Measurements from ENCODE around the gene EPS8L1. TPM values are rescaled to one million over a fixed set of nuclear protein-coding genes. Genes with fewer than 3 reads are reported as not detected.

The EPS8L1 gene
- total RNA-seq, 1 experiment from 2014 or later: 75.8 TPM

DNA sequence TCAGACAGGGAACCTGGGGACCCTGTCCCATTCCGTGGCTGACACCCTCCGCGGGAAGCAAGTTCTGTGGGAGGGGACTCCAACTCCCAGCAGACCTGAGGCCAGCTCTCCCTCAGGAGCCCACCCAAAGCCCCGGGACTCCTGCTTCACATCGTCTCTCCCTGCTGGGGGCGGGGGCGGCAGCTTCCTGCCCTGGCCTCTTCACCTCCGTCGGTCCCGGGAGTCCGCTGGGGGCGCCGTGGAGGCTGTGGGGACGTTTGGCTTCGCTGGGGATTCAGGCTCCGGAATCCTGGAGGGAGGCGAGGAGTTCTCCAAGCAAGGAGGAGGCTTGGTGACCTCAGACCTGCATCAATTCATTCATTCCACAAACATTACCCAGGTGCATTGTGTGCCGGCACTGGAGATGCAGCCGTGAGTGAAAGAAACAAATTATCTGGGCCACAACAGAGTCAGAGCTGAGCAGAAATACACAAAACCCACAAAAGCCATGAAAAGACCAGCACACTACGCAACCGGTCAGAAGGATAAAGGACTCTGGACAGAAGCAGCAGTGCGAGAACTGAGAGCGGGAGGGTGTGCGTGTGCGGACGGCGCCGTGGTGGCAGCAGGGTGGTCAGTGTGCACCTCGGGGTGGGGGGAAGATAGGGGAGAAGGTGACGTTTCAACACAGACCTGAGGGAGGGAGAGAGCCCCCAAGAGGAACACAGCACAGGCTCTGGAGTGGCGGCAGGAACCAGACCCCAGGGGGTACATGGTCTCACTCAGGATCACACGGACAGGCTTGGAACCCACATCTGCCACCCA is 19.0 kb downstream of the EPS8L1 start:
- Histone ChIP-seq H3K9me3 (ENCODE audit: low read length) (no peaks in the 10 kb centered on the region), H2AFZ (ENCODE audit: low read length) (no peak overlapping the region), H3K4me1 (ENCODE audit: insufficient read depth, low read length) (no peaks in the 10 kb centered on the region), H3F3A (ENCODE audit: low read length, unreplicated experiment) (no peaks in the 10 kb centered on the region), H3K4me2 (ENCODE audit: low read length) (no peak overlapping the region), H3K9me2 (replicated peaks; ENCODE audit: low read length) (no peaks in the 10 kb centered on the region), H3K79me2 (ENCODE audit: low read length) (no peaks in the 10 kb centered on the region), H4K20me1 (ENCODE audit: low read length) (no peaks in the 10 kb centered on the region), H3K27ac (ENCODE audit: low read length) (no peak overlapping the region), H3K4me3 (ENCODE audit: low read length) (no peak overlapping the region), H3K9ac (ENCODE audit: low read length) (no peak overlapping the region), H3K36me3 (ENCODE audit: low read depth, low read length) (peaks cover 13% of the 10 kb centered on the region; the same call in 1 of the 2 replicates), H3K27me3 (ENCODE audit: low read length) (no peaks in the 10 kb centered on the region)
- BruUV-seq (replicated peaks): no TSS peak
- intact Hi-C loops (cut with micrococcal nuclease): no loop called here
- no peak for TF ChIP-seq EZH2phosphoT487 (IDR thresholded peaks at IDR 0.05; ENCODE audit: borderline replicate concordance, low read length)
- TF ChIP-seq EZH2 (IDR thresholded peaks at IDR 0.05; ENCODE audit: low read length, unreplicated experiment): no peak
- no peak for TF ChIP-seq CTCF (conservative IDR thresholded peaks at IDR 0.05; ENCODE audit: low read depth, low read length)
- DNase-seq (no peak), ATAC-seq (no peak)
- CTCF ChIA-PET: no interaction called here
- POLR2A ChIA-PET (ENCODE audit: unreplicated experiment): no interaction called here

DNA sequence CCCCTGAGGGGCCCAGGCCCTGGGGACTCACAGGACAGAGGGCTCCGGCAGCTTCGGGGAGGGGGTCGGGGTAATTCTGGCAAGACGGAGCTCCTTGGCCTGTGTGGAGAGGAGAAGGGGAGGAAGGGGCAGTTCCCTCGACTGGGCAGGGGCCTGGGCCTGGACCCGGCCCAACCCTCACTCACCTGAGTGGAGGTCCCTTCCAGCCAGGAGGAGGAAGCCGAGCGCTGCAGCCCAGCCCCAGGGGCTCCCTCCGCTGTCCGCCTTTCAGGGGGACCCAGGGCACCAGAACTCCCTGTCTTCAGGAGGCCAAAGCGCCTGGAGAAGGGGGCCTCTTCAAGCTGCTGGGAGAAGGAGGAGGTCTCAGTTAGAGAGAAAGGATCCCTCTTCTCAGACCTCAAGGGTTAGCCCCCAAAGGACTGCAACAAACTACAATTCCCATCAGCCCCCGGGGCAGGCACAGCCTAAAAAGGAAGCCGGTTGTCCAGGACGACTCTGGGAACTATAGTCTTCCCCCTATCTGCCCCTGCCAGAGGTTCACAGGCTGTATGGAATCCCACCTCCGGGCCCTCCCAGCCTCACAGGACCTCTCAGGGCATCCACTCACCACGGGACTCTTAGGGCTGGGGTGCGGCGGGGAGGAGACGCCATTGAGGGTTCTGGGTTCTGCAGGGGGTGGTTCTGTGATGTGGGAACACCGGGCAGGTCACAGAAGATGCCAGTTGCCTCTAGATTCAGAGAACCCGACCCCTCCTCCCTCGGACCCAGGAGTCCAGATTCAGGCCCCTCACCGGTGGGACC is 19.8 kb downstream of the EPS8L1 start:
- TF ChIP-seq EZH2 (IDR thresholded peaks at IDR 0.05; ENCODE audit: low read length, unreplicated experiment): no peak
- no peak for TF ChIP-seq EZH2phosphoT487 (IDR thresholded peaks at IDR 0.05; ENCODE audit: borderline replicate concordance, low read length)
- no peak for TF ChIP-seq CTCF (conservative IDR thresholded peaks at IDR 0.05; ENCODE audit: low read depth, low read length)
- Histone ChIP-seq H3K9ac (ENCODE audit: low read length) (no peak overlapping the region), H3K79me2 (ENCODE audit: low read length) (no peaks in the 10 kb centered on the region), H3K27me3 (ENCODE audit: low read length) (no peaks in the 10 kb centered on the region), H3K36me3 (ENCODE audit: low read depth, low read length) (peaks cover 13% of the 10 kb centered on the region; the same call in 1 of the 2 replicates), H3F3A (ENCODE audit: low read length, unreplicated experiment) (no peaks in the 10 kb centered on the region), H3K4me1 (ENCODE audit: insufficient read depth, low read length) (no peaks in the 10 kb centered on the region), H2AFZ (ENCODE audit: low read length) (no peak overlapping the region), H3K9me3 (ENCODE audit: low read length) (no peaks in the 10 kb centered on the region), H3K4me2 (ENCODE audit: low read length) (no peak overlapping the region), H3K9me2 (replicated peaks; ENCODE audit: low read length) (no peaks in the 10 kb centered on the region), H3K27ac (ENCODE audit: low read length) (no peak overlapping the region), H4K20me1 (ENCODE audit: low read length) (0 out of 2 replicates have a peak, but pooled peaks cover 2% of the 10 kb centered on the region), H3K4me3 (ENCODE audit: low read length) (no peak overlapping the region)
- ChIA-PET POLR2A (ENCODE audit: unreplicated experiment) (no interaction called here), CTCF (no interaction called here)
- intact Hi-C loops (cut with micrococcal nuclease): no loop called here
- DNase-seq (no peak), ATAC-seq (0 out of 2 replicates have a peak, but pooled peaks have one; percentile 11)
- no TSS peak for BruUV-seq (replicated peaks)
